Activated CD4-positive, alpha-beta T cell treated with anti-CD3 and anti-CD28 coated beads, Interleukin-2, amount 50 U/mL, for 48 hours (primary cell): ENCODE data around the gene FAM240B.

Experiments used
- DNase-seq, 2 experiments: peaks; one replicate each; pipeline ENCODE4 v3.0.0-alpha.2; 2020

Gene FAM240B

DNA sequence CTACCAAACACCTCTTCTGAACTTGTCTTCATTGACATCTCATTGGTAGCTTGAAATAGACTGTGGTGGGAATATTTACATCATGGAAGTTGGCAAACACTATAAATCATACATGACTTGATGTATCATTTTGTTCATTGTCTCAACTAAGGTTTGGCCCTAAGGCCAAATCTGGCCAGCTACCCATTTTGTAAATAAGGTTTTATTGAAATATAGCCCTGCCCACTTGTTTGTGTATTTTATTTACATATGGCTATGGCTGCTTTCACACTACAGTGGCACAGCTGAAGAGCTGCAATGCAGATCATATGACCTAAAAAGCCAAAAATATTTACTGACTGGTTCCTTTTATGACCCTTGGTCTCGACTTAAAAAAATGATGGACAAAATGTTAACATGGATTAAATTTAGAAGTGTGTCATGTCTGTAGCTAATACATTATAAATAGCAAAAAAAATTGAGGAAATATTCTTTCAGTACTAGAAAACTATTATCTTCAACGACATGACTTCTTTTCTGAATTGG lies 22.1 kb downstream of the FAM240B start:
- no peak for DNase-seq

DNA sequence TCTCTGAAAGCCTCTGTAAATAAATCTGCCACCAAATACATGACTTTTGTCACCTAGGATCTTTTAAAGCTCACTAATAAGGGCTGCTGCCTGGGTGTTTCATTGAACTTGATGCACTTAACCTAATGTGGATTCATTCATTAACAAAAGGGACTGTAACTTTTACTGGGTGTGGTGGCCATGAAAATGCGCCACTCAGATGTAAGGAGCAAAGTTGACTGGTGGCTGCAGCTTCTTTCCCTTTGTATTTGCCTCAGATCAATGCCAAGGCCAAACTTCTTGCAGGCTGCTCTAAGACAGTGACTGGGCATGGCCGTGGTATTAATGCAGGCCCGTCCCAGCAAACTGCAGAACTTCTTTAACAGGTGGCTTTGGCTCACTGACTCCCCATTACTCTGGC lies 22.9 kb downstream of the FAM240B start:
- no peak for DNase-seq

DNA sequence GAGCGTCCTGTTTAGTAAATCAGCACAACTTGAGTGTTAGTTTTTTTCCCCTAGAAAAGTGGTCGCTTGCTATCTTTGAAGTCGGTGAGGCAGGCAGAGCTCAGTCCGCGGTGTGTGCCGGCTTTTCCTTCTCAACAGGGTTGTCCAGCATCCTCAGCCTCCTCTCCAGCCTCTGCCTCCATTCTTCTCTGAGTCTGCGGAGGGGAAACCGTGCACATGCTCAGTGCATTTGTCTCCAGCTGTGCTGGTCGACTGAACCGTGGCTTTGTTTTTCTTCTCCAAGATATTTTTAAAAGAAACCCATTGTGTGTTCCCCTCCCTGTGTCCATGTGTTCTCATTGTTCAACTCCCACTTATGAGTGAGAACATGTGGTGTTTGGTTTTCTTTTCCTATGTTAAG lies 25.3 kb downstream of the FAM240B start:
- DNase-seq: no peak

DNA sequence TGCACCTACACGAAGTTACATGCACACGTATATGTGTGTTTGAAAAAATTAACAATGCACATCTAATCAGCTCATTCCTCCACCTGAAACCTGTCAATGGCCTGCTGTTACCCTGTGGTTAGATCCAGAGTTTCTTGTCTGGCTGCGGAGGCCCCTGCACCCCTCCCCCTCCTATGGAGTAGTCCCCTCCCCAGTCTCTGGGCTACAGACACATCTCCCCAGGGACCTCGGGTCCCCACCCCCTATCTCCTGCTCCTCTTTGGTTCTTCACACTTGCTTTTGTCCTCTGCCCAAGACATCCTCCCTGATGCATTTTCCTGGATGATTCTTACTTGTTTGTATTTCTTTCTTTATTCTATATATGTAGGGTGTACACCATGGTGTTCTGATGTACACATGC lies 27.2 kb downstream of the FAM240B start:
- DNase-seq: no peak

DNA sequence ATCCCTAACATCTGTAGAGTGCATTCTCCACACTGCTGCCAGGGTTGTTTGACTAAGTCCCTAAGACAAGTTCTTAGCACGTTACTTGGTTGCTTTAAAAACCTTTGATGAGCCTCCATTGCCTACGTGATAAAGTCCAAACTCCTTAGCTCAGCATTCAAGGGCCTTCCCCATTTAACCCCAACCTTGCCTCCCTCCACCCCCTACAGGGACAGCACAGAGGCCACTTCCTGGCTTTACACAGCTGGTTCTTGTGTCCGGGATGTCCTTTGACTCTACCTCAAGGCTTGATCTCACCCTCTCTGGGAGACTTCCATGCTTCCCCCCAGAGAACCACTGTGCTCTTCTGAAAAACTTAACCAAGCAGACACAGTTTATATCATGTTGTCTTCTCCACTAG lies 29.4 kb downstream of the FAM240B start:
- no peak for DNase-seq

DNA sequence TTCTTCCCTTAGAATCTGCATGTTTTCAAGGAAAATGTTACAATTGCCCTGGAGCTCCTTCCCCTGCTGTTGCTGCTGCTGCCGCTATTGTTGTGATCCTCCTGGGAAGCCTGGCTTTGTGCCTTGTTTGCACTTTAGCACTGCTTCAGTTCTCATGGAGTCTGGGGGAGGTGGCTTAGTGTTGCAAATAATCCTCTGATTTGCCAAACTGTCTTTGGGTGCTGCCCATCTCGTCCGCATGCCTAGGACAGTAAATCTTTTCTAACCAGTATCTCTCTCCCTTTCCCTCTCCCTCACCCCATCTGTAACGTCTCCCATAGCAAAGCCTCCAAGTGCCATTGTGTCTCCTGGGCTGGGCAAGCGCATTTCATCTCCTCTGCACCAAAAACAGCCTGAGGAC lies 30.3 kb downstream of the FAM240B start:
- no peak for DNase-seq

DNA sequence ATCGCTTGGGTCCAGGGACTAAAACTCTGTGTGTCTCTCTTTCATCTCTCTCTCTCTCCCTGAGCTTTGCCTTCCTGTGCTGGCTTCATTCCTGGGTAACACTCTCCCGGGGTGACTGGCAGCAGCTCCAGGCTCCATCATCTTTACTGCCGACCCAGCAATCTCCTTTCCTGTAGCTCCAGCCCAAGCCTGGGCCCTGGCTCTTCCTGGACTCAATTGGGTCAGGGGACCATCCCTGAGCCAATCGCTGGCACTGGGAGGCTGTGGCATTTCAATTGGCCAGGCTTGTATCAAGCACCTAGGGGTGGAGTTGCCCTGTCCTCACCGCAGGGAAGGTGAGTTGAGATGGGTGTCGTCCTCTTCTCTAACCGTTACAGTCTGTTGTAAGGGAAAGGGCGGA lies 31.9 kb downstream of the FAM240B start:
- no peak for DNase-seq

DNA sequence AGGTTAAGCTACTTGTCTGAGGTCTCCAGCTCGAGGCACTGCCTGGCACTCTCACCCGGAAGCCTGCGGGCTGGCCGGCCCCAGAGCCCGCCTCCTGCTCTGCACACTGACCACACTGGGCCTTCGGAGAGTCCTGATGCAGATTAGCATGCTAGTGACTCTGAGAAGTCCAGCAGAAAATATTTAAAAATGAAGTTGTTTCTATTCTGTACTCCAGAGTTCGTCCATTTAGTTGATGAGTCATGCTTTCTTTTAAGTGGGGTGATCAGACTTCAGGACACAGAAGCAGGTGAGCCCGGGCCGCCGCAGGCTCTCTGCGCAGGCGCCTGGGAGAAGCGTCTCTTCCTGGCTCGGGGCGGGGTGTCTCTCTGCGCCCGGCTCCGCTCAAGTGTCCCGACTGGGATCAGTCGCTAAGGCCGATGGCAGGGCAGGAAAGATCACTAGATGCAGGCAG lies 32.5 kb downstream of the FAM240B start:
- peak; percentile 25 to 43 for DNase-seq

DNA sequence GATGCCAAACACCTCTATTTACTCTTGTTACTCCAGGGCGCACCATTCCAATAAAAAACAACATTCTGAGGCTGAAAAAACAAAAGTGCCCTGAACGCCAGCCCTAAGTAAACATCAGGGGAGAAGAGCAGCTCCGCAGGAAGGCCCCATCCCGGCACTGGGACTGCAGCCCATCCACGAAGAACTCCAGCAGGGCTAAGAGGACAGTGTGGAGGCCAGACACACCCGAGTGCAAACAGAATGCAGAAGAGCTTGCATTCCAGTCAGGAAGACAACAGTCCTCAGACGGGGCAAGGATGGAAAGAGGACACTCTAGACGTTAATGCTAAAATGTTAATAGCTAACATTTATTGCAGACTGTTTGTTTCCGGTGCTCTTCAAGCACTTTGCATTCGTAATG lies 33.0 kb downstream of the FAM240B start:
- DNase-seq: no peak

DNA sequence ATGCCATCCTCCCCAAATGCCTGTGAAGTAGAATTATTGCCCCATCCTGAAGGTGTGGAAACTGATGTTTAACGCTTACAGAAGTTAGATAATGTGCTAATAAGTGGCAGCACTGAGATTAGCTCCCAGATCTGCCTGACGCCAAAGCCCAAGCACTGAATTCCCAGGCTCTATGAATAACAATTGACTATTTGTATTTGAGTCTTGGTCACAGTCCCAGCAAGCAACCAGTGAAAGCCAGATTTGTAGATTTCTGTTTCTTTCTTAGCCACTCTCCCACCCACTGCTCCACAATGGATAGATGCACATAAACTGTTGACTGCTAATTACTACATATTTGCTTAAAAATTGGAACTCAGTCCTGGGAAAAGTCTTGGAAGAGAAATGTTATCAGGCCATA lies 34.4 kb downstream of the FAM240B start:
- DNase-seq: no peak

DNA sequence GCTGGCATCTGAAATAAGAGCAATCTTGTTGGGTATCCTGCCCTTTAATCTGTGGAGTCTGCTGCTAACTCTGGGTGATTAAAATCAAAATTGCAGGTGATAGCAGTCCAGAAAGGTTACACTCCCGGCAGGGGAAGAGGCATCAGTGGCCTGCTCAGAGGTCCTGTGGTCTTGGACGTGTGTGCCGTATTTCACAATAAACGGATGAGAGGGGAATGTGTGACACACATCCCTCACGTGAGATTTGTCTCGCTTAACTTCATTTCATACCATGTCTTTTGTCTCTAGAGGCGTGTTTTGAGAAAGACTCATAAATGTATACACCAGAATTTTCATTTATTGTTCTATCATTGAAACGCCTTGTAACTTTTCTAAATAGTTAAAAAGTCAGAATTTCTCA lies 36.6 kb downstream of the FAM240B start:
- DNase-seq: no peak

DNA sequence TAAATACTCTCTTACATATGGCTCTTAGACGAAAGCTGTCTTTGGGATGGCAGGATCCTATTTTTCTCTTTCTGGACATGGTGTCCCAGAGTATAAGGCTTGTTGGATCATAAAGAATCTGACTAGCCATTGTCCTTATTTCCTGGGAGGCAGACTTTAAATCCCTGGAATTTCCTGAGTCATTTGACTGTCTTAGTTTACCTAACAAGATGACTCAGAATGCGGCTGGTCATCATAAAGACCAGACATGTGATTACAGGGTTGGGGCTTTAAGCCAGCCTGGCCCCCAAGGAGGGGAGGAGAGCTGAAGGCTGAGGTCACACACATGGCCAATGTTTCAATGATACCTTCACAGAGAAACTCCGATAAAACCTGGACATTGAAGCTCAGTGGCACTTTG lies 37.2 kb downstream of the FAM240B start:
- no peak for DNase-seq

DNA sequence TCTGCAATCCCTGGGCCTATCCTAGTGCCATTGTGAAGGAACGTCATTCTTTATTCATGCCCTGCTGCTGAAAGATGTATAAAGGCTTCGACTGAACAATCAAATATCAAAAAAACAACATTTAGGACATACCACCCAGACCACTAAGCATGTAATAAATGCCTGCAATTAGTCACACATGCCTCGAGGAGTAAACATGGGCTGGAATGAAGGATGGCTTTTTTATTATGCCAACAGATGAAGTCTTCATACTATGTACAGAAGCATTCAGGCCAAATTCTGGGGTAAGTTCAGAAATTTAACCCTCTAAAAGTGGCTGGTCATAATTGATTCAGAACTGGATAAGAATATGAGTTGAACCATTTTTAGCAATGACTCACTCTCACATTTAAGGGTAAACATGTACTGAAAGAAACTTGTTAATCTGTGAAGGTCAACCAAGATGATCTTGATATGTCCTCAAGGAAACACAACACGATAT lies 38.1 kb downstream of the FAM240B start:
- no peak for DNase-seq

DNA sequence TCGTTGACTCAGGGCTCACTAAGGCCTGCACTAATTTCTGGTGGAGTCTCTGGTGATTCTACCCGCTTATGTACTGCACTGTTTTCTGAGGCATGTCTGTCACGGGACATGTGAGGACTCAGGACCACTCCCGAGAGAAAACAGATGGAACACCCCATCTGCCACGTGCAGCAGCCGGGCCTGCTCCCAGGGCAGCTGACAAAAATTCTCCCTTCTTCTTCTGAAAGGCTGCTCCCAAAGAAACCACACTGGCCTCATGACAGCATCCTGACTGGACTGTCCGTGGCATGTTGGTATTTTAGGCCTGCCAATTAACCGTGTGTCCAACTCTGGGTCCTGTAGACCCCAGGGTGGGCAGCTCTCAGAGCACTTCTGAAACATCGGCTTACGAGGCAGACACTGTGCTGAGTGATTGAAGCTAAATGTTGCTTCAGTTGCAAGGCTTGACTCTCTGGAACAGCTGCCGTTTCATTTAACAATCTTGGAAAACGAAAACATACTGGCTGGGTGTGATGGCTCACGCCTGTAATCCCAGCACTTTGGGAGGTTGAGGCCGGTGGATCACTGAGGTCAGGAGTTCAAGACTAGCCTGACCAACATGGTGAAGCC lies 39.0 kb downstream of the FAM240B start:
- no peak for DNase-seq

DNA sequence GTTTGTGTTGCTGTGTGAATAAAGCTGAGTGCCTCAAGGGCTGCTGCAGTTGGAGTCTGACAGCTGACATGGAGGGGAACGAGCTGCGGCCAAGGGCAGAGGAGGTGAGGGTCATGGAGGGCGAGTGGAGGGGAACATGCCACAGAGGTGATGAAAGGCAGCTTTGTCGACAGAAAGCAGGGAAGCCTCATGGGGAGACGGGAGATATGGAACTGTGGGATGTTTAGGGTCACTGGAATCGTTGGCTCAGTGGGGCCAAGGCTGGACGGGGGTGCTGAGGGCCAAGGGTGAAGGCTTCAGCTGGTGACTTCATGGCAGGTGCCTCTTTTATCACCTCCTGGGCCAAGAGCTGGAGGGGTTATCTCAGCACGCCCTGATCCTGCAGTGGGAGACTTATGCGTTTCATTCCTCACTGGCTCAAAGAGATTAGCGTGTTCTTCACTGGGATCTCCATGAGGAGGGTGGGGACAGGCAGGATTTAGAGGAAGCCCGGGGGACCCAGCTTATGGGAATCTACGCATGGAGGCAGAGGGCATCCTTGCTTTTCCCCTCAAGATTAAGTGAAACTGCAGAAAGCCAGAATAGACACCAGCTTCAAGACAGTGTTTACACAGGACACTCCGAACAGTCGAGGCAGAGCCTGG lies 42.2 kb downstream of the FAM240B start:
- no peak for DNase-seq

DNA sequence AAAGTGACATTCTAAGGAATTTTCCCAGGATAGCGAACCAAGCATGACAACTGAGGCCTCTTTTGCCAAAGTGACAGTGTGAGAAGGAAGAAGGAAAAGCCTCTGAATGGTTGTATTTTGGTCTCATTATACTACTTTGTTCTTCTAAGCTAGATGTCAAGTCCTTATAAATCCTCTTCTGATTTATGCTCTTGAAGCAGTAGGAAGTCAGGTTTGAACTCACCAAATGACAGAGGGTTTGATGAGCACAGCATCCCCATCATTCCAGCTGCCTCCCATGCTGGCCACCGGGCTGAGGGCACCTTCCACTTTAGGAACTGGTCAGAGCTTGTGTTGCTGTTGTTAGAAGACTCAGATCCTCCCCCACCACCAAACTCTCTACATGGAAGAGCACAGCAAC lies 44.1 kb downstream of the FAM240B start:
- DNase-seq: no peak

DNA sequence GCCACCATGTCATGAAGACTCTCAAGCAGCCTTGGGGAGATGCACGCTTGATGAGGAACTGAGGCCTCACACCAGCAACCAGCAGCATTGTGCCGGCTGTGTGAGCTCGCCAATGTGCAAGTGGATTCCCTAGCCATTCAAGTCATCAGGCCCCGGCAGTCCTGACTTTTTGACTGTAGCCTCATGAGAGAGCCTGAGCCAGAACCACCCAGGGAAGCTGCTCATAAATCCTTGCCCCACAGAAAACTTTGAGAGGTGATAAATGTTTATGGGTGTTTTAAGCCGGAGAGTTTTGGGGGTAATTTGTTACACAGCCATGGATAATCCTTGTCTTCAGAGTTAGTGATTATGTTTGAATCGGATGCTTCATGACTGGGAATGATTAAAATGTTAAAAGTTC lies 44.7 kb downstream of the FAM240B start:
- DNase-seq: no peak

DNA sequence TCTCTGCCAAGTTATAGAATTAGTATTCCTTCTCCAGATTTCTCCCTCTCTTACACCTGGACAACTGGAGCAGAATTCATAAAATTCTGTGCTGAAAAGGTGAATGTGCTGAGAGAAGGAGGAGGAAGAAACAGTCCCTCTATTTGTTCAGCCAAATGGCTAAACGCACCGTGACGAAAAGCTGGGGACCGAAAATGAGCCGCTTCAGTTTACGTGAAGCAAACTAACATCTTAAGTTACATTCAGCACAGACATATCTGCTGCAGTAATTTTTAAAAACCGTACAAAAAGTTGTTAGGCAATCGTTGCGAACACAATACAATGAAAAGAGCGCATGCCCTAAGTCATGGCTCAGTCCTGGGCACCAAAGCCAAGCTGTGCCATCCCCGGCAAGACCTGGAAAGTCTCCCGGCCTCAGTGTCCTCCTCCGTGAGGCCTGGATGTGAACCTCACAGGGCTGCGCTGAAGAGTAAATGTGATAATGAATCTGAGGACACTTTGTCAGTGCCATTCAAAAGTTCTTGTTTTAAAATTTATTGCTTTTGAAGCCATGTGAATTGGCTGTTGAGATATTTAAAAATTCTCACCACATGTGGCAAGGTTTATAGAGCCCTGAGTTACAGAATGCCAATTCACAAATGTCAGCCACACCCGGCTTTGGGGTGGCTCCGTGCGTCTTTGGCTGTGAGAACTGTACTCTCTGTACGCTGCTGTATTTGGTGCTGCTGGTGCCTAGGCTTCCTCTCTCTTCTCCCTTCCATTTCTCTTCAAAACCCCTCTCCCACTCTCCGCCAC lies 46.3 kb downstream of the FAM240B start:
- DNase-seq: no peak

DNA sequence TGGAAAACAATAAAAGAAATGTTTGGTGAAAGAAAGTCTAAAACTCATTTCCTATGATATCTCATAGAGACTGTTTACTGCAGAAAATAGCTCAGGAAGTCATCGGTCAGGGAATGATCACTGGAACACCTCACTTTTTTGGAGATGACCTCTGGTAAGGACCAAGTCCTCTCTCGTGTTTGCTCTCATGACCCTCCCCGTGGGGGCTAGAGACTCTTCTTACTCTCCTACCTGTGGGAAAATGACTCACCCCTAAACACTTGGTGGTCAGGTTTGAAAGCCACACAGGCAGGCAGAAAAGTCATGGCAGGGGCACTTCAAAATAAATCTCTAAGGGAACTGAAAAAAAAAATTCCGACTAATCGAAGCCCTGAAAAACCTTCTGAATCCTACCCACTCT lies 48.2 kb downstream of the FAM240B start:
- no peak for DNase-seq

DNA sequence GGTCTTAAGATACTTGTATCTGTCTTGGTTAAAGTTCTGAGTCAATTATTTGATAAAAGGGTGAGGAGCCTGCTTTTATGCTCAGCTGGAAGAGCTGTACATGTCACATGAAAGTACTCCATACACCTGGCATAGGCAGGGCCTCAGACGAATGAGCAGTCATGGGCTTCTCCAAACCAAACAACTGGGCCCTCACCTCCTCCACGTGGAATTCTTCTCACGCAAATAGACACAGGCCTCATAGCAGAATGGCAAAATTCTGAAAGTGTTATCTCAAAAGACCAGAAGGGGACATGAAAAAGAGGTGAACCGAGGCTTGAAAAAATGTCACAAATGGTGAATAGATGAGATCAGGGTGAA lies 48.6 kb downstream of the FAM240B start:
- DNase-seq: no peak

DNA sequence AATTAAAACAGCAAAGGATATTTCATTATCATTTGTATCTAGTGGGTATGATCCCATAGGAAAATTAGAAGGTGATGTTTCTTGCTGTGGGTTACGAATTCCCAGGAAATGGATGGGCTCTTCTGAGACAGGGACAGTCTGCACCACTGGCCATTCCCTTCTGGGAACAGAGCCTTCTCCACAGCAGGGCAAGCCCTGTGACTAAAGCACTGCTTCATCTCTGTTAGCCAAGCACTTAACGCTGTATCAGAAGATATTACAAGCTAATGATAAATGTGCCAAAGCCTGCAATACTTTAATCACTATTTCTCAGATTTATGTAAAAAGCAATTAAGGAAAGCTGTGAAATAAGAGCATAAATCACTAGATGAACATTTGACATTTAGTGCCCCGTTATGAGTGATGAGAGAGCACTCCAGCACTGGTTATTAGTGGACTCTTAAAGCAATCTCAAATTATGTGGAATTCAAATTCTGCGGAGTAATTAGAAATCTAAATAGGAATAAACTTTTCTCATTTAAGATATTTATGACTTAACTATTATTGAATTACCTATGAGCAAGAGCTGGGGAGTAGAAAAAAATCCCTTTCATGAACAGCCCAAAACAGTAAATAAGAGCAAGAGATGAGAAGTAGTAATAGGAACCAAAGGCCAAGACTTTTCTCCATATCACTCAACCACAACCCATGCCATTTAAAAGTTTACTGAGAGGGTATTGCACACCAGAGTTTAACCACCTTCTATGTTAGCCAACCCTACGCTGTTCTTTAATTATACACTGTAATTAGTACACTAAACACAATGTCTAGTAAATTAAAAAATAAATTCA lies 49.2 kb downstream of the FAM240B start:
- DNase-seq: no peak

DNA sequence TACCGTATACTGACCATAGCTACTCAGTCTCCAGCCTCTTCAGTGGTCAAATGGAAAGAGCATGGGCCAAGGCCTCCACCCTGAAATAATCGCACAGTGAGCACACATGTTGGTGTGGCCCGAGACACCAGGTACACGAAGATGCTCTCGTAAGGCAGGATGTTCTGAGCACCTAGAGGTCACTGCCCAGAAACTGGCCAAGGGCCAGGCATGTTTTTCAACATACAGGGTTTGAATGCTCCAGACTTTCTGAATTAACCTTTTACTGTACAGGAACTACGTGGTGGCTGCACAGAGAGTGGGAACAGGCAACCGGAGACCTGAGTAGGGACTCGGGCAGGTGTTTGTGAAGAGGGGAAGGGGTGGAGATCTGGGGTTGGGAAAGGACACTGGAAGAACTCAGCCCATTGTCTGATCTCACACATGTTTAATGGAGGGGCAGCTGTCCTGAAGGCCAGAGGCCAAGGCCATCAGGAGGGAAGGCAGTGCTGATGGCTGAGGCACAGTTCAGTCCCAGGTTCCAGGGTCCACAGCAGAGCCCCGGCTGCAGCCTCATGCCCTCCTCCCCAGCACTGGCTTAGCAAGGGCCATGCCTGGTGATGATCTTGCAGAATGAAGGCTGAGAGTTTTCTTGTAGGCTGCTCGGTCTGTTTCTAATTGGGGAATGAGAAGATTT lies 51.0 kb downstream of the FAM240B start:
- DNase-seq: no peak
